ENCODE measurements around the gene GPR35.

GRCh38 chr2:240602266-240603050 lies 22.8 kb upstream of the GPR35 start:
- TF ChIP-seq CTCF (IDR thresholded peaks at IDR 0.05) (no peak), EZH2 (IDR thresholded peaks at IDR 0.05) (no peak)
